ENCODE measurements around the gene HEATR1.
"Not testable (repeated sequence)": the region's sequence is repeated elsewhere in the genome, so short reads cannot be mapped to it uniquely, and the experiment has no call there.

HEATR1 gene

DNA sequence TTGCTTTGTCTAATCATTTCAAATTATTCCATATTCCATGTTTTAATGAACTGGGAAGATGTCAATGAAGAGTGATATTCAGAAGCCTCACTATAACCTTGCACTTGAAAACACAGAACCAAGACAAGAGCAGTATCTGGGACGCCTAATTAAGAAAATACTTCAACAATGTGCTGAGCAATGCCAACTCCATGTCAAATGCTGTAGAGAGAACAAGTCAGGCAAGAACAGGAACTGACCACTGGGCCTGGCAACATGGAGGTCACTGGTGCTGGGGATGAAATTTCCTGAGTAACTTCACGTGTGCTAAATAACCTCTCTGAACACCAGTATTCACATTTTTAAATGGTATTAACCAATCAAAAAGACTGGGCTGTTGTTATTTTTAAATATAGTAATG lies 22.8 kb downstream of the HEATR1 start:
- DNase-seq (ENCODE audit: low spot score), result no peak

DNA sequence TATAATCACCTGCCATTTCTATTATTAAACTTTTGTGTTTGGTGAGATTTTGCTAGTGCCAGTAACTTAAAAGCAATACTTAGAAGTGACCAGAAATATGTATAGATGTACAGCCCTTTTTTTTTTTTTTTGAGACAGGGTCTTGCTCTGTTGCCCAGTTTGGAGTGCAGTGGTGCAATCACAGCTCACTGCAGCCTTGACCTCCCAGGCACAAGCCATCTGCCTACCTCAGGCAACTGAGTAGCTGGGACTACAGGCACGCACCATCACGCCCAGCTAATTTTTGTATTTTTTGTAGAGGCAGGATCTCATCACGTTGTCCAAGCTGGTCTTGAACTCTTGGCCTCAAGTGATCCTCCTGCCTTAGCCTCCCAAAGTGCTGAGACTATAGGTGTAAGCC lies 23.9 kb downstream of the HEATR1 start:
- DNase-seq (ENCODE audit: low spot score), result not testable (repeated sequence)

GRCh38 chr1:236578661-236579060 lies 25.7 kb downstream of the HEATR1 start:
- DNase-seq (ENCODE audit: low spot score), result no peak

- DNase-seq (ENCODE audit: low spot score), result not testable (repeated sequence)
Measured at GRCh38 chr1:236577041-236577440, 27.3 kb downstream of the HEATR1 start.

DNA sequence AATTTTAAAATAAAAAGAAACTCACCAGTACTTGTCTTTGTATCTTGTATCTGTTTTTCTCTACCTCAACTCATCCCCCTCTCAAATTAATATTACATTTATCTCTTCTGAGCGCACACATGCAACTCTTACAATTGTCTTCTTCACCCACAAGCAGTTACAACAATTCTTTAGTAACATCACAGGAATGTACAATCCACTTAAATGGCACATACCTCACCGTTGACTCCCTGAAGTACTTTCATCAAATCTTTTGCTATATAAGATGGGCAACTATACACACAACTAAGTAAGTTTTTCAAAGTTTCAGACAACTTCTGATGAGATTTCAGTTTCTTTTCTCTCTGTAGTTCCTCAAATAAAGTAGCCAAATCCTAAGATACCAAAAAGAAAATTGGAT lies 28.3 kb downstream of the HEATR1 start:
- no peak for DNase-seq (ENCODE audit: low spot score)

DNA sequence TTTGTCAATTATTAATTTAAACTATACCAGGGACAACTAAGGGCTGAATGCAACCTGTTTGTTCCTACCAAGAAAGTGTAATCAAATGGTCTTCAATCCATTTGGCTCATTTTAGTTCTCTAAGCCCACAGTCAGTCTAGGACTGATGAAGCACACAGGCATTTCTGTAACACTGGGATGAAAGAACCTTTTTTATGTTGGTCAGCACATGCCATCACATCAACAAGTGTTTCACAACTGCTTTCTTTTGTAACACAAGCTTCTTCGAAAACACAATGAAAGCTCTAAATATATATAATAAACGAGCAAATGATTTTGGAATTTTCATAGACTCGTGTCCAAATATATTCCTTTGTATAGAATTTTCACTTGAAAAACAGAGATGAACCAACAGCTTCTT lies 28.8 kb downstream of the HEATR1 start:
- DNase-seq (ENCODE audit: low spot score), result no peak

DNA sequence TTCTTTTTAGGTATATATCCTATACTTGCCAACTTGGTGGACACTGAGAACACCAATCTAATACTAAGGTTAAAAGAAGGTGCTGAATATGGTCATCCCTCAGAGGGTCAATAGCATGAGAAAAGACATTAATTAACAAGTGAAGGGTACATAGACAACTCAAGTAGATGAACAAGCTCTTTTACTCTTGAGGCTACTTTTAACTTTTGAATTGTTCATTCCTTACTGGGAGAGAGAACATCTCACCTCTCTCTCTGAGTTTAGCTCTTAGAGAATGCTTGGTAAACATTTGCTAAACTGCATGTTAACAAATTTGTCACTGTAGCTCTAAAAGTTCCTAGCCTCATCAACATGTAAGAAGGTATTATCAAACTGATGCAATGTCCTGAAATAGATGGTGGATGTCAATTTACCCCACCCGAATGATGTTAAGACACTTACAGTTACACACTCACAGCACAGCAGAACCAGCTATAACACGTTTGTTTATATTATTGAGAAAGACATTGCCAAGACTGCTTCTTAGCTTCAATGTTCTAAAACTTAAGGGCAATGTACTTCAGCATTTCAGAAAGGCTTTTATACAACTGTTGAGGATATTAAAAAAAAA lies 35.9 kb downstream of the HEATR1 start:
- no peak for DNase-seq (ENCODE audit: low spot score)

- no peak for DNase-seq (ENCODE audit: low spot score)
Measured at GRCh38 chr1:236565530-236565929, 38.8 kb downstream of the HEATR1 start.

DNA sequence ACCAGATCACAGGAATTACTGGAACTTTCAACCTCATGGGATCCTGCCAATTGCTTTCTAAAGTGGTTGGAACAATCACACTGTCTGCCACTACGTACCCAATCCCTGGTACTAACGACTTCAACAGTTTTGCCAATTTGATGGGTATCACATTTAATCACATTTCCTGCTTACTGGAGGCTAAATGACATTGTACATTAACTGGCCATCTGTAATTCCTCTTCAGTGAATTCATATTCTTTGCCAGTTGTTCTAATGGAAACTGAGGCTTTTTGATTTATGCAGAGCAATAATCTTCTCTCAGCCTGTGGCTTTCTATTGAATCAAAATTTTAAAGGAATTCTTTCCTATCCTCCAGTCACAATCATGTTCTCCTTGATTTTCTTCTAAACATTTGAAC lies 42.3 kb downstream of the HEATR1 start:
- DNase-seq (ENCODE audit: low spot score), result no peak

DNA sequence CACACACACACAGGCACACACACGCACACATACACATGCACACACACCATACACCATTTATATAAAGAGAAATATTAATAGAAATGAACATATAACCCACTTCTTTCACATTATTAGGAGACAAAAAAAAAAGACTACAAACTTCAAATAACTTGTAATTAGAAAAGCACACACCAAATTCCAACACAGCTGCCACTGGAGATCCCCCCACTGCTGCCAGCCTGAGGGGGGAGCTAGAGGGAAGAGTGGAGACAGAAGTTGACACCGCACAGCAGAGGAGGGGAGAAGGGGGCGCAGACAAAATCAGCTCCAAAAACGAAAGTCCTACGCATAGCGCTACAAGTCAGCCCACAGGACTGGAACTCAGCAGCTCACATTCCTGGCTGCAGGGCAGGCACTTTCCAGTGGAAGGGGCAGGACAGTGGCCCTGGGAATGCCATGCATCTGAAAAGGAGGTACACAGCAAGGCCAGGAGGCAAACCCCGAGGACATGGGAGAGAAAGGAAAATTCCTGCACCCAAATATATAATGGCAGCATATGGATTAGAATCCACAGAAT lies 44.0 kb downstream of the HEATR1 start:
- no peak for DNase-seq (ENCODE audit: low spot score)

- no peak for DNase-seq (ENCODE audit: low spot score)
Measured at GRCh38 chr1:236558846-236559245, 45.5 kb downstream of the HEATR1 start.

DNA sequence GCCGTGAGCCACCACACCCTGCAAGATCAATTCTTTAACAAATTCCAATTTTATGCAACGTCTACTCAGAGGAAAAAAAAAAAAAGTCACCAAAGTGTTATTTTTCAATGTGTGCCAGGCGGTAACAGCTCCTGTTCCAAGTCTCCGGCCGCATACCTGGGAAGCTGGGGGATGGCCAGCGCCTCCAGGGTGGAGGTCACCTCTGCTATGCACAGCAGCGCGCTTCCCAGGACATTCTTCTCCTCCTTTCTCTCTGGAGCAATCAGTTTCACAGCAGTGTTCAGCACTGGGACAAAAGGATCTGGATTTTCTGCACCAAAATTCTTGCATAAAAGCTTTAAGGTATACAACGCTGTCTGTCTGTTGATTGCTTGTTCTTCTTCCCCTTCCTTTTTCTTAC lies 46.2 kb downstream of the HEATR1 start:
- DNase-seq (ENCODE audit: low spot score), result no peak

GRCh38 chr1:236556606-236557005 lies 47.7 kb downstream of the HEATR1 start:
- no peak for DNase-seq (ENCODE audit: low spot score)

DNA sequence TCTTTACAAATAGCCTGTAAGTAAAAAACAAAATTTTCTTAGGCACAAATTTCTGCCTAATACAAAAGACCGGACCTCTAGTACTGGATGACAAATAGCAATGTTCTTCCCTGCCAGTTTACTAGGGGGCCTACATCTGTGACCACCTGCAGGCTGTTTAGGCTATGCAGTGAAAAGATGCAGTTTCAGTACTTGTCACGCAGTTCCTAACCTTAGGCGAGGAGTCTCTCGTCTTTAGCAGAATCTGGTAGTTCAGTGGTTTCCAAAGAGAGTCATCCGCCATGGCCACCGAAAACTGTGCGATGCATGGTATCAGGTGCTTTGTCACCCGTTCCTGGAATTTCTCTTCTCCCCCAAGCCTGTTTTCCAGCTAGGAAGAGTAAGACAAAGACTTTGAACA lies 50.9 kb downstream of the HEATR1 start:
- DNase-seq (ENCODE audit: low spot score), result no peak

DNA sequence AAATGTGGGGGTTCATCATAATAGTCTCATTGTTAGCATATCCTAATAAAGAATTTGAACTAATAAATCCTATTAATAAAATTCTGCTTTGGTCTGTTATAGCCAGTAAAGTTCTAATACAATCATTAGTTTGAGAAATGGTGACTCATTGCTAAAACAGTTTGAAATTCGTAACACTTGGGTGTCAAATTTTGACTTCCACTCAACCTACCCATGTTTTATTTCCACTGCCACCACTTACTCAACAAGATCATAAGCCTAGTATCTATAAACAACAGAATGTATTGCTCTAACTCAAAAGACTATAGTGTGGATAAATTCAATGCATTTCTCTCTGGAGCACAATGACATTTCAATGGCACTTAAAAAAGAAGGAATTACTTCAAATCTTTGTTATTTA lies 51.4 kb downstream of the HEATR1 start:
- DNase-seq (ENCODE audit: low spot score), result no peak

DNA sequence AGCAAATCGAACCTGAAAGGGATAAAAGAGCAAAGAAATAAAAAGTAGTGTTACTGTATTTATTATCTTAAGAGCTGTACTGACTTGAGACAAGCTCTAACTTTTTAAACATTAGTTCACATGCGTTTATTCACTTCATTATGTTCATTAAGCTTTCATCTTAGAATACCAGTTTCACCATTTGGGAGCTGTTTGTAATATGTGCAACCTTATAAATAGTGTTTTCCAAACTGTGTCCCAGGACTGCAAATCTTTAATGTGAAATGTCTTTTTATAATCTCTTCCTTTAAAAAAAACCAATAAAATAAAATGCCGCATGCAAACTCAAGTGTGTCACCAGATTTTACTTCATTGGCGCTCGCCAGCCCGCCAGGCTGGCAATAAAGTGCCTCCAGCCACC lies 52.2 kb downstream of the HEATR1 start:
- no peak for DNase-seq (ENCODE audit: low spot score)

GRCh38 chr1:236550961-236551851 lies 53.1 kb downstream of the HEATR1 start:
- no peak for DNase-seq (ENCODE audit: low spot score)

GRCh38 chr1:236548452-236548851 lies 55.9 kb downstream of the HEATR1 start:
- DNase-seq (ENCODE audit: low spot score), result no peak

DNA sequence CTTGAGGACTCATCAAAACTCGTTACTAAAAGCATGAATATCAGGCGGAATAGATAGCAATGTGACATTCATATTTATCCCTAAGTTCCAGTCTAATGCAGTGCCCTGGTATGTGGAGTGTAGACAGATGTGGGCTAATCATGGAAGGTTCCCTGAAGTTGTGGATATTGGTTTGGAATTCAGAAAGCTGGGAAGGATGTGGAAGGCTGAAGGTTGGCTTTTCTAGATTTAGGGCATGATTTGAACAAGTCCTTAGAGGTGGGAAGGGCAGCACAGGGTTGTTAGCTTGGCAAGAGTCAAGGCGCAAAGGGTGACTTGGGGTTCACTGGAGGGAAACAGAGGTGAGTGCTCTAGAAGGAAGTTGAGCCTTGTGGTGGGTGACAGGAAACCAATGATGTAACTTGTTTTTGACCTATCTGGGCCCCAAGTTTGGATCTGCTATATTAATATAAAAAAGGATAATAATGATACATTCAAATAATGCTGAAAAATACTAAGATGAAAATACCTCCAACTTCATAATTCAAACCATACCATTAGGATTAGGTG lies 58.6 kb downstream of the HEATR1 start:
- no peak for DNase-seq (ENCODE audit: low spot score)

DNA sequence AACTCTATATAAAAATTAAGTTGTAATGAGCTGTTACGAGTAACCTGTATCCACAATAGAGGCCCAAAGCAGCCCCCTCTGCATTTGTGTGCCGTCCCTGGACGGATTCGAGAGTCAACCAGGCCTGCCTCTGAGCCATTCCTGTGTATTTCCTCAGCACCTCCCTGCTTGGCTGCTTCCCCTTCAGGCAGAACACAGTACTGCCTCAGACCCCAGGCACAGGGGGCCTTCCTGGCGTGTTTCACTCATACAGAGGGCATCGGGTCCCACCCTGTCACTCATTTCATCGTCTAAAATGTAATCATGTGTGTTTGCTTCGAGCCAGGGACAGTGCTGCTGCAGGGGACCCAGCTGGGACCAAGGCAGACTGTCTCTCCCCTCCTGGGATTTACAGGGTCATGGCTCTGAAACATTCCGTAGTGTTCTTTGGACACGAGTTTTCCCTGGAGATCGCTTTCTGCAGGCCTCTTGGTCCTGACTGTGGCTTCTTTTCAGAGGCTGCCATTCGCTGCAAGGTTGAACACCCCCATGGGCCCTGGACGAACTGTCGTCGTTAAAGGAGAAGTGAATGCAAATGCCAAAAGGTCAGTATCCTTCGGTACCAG lies 61.1 kb downstream of the HEATR1 start:
- no peak for DNase-seq (ENCODE audit: low spot score)

- DNase-seq (ENCODE audit: low spot score), result no peak
Measured at GRCh38 chr1:236541710-236542109, 62.6 kb downstream of the HEATR1 start.

DNA sequence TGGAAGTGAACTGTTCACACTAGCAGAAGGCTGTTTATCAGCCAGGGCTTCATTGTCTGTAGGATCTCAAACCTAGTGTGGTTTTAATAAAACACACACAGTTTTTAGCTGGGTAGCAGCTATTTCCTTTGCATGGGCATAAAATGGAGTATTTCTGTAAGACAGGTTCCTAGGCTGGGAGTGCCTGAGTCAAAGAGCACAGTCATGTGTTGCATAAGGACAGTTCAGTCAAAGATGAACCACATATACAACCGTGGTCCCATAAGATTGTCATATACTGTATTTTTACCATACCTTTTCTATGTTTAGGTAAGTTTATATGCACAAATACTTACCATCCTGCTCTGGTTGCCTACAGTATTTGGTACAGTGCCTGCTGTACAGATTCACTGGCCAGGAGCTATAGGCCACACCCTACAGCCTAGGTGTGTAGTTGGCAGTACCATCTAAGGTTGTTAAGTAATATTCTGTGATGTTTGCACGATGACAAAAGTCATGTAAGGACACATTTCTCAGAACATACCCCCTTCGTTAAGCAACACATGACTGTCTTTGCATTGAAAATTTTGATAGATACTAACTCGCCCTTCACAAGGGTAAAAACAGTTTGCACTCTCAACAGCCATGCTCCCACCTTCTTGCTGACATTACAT lies 63.4 kb downstream of the HEATR1 start:
- no peak for DNase-seq (ENCODE audit: low spot score)

Data from RKO (cell line).